Lung (tissue), 12 donors: Measurements from ENCODE around the gene GNAT1. TPM values are rescaled to one million over a fixed set of nuclear protein-coding genes. Genes with fewer than 3 reads are reported as not detected.

Experiments
- ATAC-seq: fragments of 200-7000 bp; cut with Tn5 transposase; one replicate; pipeline ENCODE4 v1.9.1; 2020; ENCODE audit warnings: moderate number of reproducible peaks; ENCODE audit not compliant: insufficient read depth, low FRiP score
- DNase-seq, 3 donors: peaks; one replicate each; pipeline ENCODE4 v3.0.0-alpha.2; 2013 to 2017
- H3K27ac ChIP-seq, 2 donors: one replicate each; pipeline ENCODE4 v1.5.1; 2013; ENCODE audit warnings: mild to moderate bottlenecking in 2 of 2, moderate library complexity in 2 of 2, control low read depth in 1 of 2, inconsistent platforms in 1 of 2, low read depth in 1 of 2, low read length in 1 of 2
- H3K27me3 ChIP-seq, 3 donors: one replicate each; pipeline ENCODE4 v1.5.1; 2013; ENCODE audit warnings: low read length in 2 of 3; ENCODE audit not compliant: control insufficient read depth in 3 of 3, insufficient read depth in 3 of 3
- H3K36me3 ChIP-seq, 4 donors: one replicate each; pipeline ENCODE4 v1.5.1; 2013; ENCODE audit warnings: low read length in 4 of 4, mild to moderate bottlenecking in 1 of 4, moderate library complexity in 1 of 4; ENCODE audit not compliant: control insufficient read depth in 4 of 4, insufficient read depth in 4 of 4
- H3K4me1 ChIP-seq, 5 donors: one replicate each; pipeline ENCODE4 v1.5.1; 2013; ENCODE audit warnings: low read length in 5 of 5, mild to moderate bottlenecking in 2 of 5, moderate library complexity in 1 of 5; ENCODE audit not compliant: control insufficient read depth in 5 of 5, insufficient read depth in 5 of 5
- H3K4me3 ChIP-seq: one replicate; pipeline ENCODE4 v1.5.1; 2013; ENCODE audit warnings: mild to moderate bottlenecking, control low read depth, moderate library complexity
- H3K9ac ChIP-seq, 2 donors: one replicate each; pipeline ENCODE4 v1.5.1; 2013; ENCODE audit warnings: low read length in 2 of 2, control low read depth in 1 of 2; ENCODE audit not compliant: insufficient read depth in 1 of 2
- H3K9me3 ChIP-seq, 4 donors: one replicate each; pipeline ENCODE4 v1.5.1; 2013; ENCODE audit warnings: low read length in 3 of 4, mild to moderate bottlenecking in 1 of 4, moderate library complexity in 1 of 4; ENCODE audit not compliant: control insufficient read depth in 4 of 4, insufficient read depth in 3 of 4
- WGBS, 2 donors: extraction: QIAGEN DNeasy Blood & Tissue Kit; methylation state at CpG; one replicate each; pipeline ENCODE4 v1.1.7; 2013; 5-methylcytosine and 5-hydroxymethylcytosine counted together
- polyA plus RNA-seq, 2 donors: library from polyadenylated mRNA; stranded (reverse); fragments of 200-250 nt; gene quantifications; one replicate each; pipeline ENCODE4 v1.2.1, GENCODE V29; 2013
- total RNA-seq, 2 donors: library from RNA; depleted of rRNA in 1 of 2; stranded (reverse); fragments of >200 nt in 1 of 2; gene quantifications; one replicate each; pipeline ENCODE4 v1.2.1, GENCODE V29; 2014 to 2021
- TF ChIP-seq, protein P1 (sequence below): IDR thresholded peaks from 2 replicates; pipeline ENCODE4 v1.5.1; 2012; ENCODE audit warnings: mild to moderate bottlenecking; ENCODE audit errors: control extremely low read depth, extremely low read depth
- donor health status: control.
- donor health status: control.
- donor health status: Bipolar disorder and iron deficiency.
- donor health status: healthy.
- donor health status: DM: yes; HTN: yes; CAD: no.

GNAT1 gene
- total and polyA plus RNA-seq, 4 donors, result 0.05 to 0.16 TPM; not detected in 2

DNA sequence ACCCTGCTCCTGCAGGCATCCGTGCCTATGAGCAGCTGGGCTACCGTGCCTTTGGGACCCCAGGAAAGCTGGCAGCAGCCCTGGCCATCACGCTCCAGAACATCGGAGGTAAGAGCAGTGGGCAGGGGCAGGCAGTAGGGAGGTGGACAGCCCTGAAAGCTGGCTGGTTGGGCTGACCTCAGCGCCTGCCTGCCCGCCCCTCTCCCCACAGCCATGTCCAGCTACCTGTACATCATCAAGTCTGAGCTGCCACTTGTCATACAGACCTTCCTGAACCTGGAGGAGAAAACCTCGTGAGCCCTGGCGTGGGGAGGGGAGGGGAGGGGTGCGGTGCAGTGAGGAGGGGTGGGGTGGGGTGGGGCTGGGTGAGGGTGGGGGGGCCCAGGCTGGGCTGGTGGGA, 24.1 kb downstream of the GNAT1 start:
- no peak for DNase-seq
- Histone ChIP-seq H3K36me3 (no peaks in the 10 kb centered on the region), H3K27ac (no peak overlapping the region), H3K27me3 (no peaks in the 10 kb centered on the region), H3K9ac (no peak overlapping the region), H3K4me1 (peaks cover 0 to 4% (median 0%) of the 10 kb centered on the region in 5 donors), H3K9me3 (no peaks in the 10 kb centered on the region), H3K4me3 (no peak overlapping the region)
- ATAC-seq, result no peak
- WGBS, 2 donors, result 83 to 86% methylated on average over 9 of the region's 9 CpGs
- TF ChIP-seq, protein P1, sequence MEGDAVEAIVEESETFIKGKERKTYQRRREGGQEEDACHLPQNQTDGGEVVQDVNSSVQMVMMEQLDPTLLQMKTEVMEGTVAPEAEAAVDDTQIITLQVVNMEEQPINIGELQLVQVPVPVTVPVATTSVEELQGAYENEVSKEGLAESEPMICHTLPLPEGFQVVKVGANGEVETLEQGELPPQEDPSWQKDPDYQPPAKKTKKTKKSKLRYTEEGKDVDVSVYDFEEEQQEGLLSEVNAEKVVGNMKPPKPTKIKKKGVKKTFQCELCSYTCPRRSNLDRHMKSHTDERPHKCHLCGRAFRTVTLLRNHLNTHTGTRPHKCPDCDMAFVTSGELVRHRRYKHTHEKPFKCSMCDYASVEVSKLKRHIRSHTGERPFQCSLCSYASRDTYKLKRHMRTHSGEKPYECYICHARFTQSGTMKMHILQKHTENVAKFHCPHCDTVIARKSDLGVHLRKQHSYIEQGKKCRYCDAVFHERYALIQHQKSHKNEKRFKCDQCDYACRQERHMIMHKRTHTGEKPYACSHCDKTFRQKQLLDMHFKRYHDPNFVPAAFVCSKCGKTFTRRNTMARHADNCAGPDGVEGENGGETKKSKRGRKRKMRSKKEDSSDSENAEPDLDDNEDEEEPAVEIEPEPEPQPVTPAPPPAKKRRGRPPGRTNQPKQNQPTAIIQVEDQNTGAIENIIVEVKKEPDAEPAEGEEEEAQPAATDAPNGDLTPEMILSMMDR, result no peak

DNA sequence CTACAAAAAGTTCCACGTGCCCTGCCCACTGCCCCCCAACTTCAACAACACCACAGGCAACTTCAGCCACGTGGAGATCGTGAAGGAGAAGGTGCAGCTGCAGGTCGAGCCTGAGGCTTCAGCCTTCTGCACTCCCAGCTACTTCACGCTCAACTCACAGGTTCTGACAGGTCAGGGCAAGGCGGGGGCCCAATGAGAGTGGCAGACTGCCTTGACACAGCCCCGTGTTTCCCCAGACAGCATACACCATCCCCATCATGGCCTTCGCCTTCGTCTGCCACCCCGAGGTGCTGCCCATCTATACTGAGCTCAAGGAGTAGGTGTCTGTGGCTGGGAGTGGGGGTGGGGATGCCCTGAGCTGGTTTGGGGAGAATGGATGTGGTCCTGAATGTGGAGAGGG, 26.3 kb downstream of the GNAT1 start:
- Histone ChIP-seq H3K9me3 (no peaks in the 10 kb centered on the region), H3K27ac (no peak overlapping the region), H3K4me3 (no peak overlapping the region), H3K27me3 (no peaks in the 10 kb centered on the region), H3K36me3 (no peaks in the 10 kb centered on the region), H3K4me1 (peaks cover 0 to 5% (median 0%) of the 10 kb centered on the region in 5 donors), H3K9ac (no peak overlapping the region)
- TF ChIP-seq, protein P1, result no peak
- no peak for ATAC-seq
- WGBS, 2 donors, result 79 to 86% methylated on average over 10 of the region's 10 CpGs
- no peak for DNase-seq

DNA sequence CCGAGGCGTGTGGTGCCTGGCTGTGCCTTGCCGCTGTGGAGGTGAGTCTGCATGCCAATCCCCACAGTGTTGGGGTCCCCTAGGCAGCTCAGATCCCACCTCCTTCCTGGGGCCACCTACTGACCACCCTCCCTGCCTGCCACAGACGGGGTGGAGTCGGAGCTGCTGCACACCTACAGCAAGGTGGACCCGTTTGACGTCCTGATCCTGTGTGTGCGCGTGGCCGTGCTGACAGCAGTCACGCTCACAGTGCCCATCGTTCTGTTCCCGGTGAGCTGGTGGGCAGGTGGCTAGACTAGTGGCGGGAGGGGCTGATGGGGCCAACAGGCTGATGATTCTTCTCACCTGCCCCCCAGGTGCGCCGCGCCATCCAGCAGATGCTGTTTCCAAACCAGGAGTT, 27.0 kb downstream of the GNAT1 start:
- TF ChIP-seq, protein P1, result no peak
- H3K27me3 ChIP-seq, result no peaks in the 10 kb centered on the region
- H3K9me3 ChIP-seq, result no peaks in the 10 kb centered on the region
- H3K4me3 ChIP-seq, result no peak overlapping the region
- WGBS, 2 donors, result 93 to 95% methylated on average over 17 of the region's 17 CpGs
- no peak overlapping the region for H3K9ac ChIP-seq
- no peak overlapping the region for H3K27ac ChIP-seq
- DNase-seq, result no peak
- peaks cover 0 to 5% (median 0%) of the 10 kb centered on the region in 5 donors for H3K4me1 ChIP-seq
- ATAC-seq, result no peak
- no peaks in the 10 kb centered on the region for H3K36me3 ChIP-seq

DNA sequence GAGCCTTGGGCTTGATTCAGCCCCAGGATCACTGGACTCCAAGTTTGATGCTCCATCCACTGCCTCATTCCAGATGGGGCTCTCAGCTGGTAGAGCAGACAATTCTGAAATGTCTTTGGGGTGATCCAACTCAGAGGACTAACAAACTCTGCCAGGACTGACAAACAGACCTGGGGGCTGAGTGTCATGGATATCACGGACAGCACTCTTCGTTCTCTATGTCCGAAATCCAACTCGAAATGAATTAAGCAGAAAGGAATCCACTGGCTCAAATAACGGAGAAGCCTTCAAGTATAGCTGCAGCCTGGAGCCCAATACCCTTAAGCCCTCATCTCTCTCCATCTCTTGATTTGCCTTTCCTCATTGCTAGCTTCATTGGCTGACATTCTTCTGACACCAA, 27.9 kb downstream of the GNAT1 start:
- TF ChIP-seq, protein P1, result no peak
- WGBS, 2 donors, result 93 to 94% methylated on average over 5 of the region's 5 CpGs
- no peaks in the 10 kb centered on the region for H3K27me3 ChIP-seq
- H3K9ac ChIP-seq, result no peak overlapping the region
- H3K4me3 ChIP-seq, result no peak overlapping the region
- no peaks in the 10 kb centered on the region for H3K9me3 ChIP-seq
- H3K36me3 ChIP-seq, result no peaks in the 10 kb centered on the region
- peaks cover 0 to 5% (median 0%) of the 10 kb centered on the region in 5 donors for H3K4me1 ChIP-seq
- H3K27ac ChIP-seq, result no peak overlapping the region
- DNase-seq (no peak), ATAC-seq (no peak)
